Astrocyte (in vitro differentiated cells and primary cell): Measurements from ENCODE around the gene CLEC19A. TPM values are rescaled to one million over a fixed set of nuclear protein-coding genes. Genes with fewer than 3 reads are reported as not detected.

Experiments used
- DNase-seq: peaks from one replicate; pipeline ENCODE4 v3.0.0-alpha.2; 2010; ENCODE audit warnings: low read depth
- FAIRE-seq: peaks from 2 replicates; lab custom pipeline; 2011; peaks lifted over from hg19 to GRCh38; lab: Jason Lieb, UNC
- H2AFZ ChIP-seq: 2 replicates; pipeline ENCODE4 v1.6.0; 2012; ENCODE audit warnings: low read depth, low read length, inconsistent platforms
- H3K27ac ChIP-seq: 2 replicates; pipeline ENCODE4 v1.5.1; 2011; ENCODE audit warnings: low read depth, low read length, inconsistent platforms
- H3K27me3 ChIP-seq: 2 replicates; pipeline ENCODE4 v1.6.0; 2011; ENCODE audit warnings: low read length, inconsistent platforms; ENCODE audit not compliant: insufficient read depth
- H3K36me3 ChIP-seq: 2 replicates; pipeline ENCODE4 v1.5.1; 2011; ENCODE audit warnings: low read length, inconsistent platforms; ENCODE audit not compliant: insufficient read depth
- H3K4me1 ChIP-seq: 2 replicates; pipeline ENCODE4 v1.5.1; 2011; ENCODE audit warnings: low read length, inconsistent platforms; ENCODE audit not compliant: insufficient read depth
- H3K4me2 ChIP-seq: 2 replicates; pipeline ENCODE4 v1.6.0; 2012; ENCODE audit warnings: low read length, inconsistent platforms
- H3K4me3 ChIP-seq: 2 replicates; pipeline ENCODE4 v1.5.1; 2011; ENCODE audit warnings: low read depth, mild to moderate bottlenecking, low read length, inconsistent platforms; ENCODE audit not compliant: insufficient read depth
- H3K79me2 ChIP-seq: 2 replicates; pipeline ENCODE4 v1.6.0; 2012; ENCODE audit warnings: mild to moderate bottlenecking, low read length, inconsistent platforms; ENCODE audit not compliant: insufficient read depth
- H3K9ac ChIP-seq: 2 replicates; pipeline ENCODE4 v1.6.0; 2012; ENCODE audit warnings: mild to moderate bottlenecking, low read length, inconsistent platforms
- H3K9me3 ChIP-seq: 2 replicates; pipeline ENCODE4 v1.5.1; 2012; ENCODE audit warnings: low read depth, mild to moderate bottlenecking, low read length, inconsistent platforms; ENCODE audit not compliant: insufficient read depth
- H4K20me1 ChIP-seq: 2 replicates; pipeline ENCODE4 v1.6.0; 2012; ENCODE audit warnings: low read length, inconsistent platforms; ENCODE audit not compliant: insufficient read depth
- H3K27ac Mint-ChIP-seq: one replicate; pipeline ENCODE4 v1.8.0; 2021; ENCODE audit warnings: mild to moderate bottlenecking, mixed read lengths; ENCODE audit not compliant: unreplicated experiment
- H3K27me3 Mint-ChIP-seq: one replicate; pipeline ENCODE4 v1.8.0; 2021; ENCODE audit warnings: low read depth, mixed read lengths; ENCODE audit not compliant: unreplicated experiment
- H3K36me3 Mint-ChIP-seq: one replicate; pipeline ENCODE4 v1.8.0; 2021; ENCODE audit warnings: low read depth, mixed read lengths; ENCODE audit not compliant: unreplicated experiment
- H3K4me1 Mint-ChIP-seq: one replicate; pipeline ENCODE4 v1.8.0; 2021; ENCODE audit warnings: low read depth, mixed read lengths; ENCODE audit not compliant: unreplicated experiment
- H3K4me3 Mint-ChIP-seq: one replicate; pipeline ENCODE4 v1.8.0; 2021; ENCODE audit warnings: mild to moderate bottlenecking, moderate library complexity, mixed read lengths; ENCODE audit not compliant: unreplicated experiment
- H3K9me3 Mint-ChIP-seq: one replicate; pipeline ENCODE4 v1.8.0; 2021; ENCODE audit warnings: mild to moderate bottlenecking, mixed read lengths; ENCODE audit not compliant: unreplicated experiment
- CTCF ChIP-seq: IDR thresholded peaks from 2 replicates; pipeline ENCODE4 v1.5.1; 2011; ENCODE audit warnings: low read depth, mild to moderate bottlenecking, inconsistent platforms, low read length, moderate library complexity; ENCODE audit not compliant: insufficient read depth
- EZH2 ChIP-seq: IDR thresholded peaks from 2 replicates; pipeline ENCODE4 v1.6.1; 2012; ENCODE audit warnings: mild to moderate bottlenecking, low read length, inconsistent platforms; ENCODE audit not compliant: insufficient read depth
- total RNA-seq: library from RNA; stranded (reverse); gene quantifications from 2 replicates; pipeline ENCODE4 v1.2.1, GENCODE V29; 2021

CLEC19A gene
- total RNA-seq, 1 donor from 2014 or later: not detected

DNA sequence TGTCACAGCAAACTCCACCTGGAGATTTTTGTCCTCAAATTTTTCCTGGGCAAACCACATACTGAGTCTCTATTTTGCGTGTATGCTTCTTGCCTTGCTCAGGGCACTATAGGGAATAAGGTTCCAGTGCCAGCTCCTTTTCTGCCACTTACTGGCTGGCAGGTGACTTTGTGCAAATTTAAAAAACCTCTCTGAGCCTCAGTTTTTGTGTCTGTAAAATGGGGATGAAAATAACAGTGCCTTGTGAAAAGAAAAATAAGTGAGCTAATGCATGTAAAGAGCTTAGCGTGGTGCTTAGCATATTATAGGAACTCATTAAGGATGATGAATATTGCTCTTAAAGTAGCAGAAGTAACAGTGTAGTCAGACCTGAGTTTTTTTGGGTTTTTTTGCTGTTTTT lies 19.9 kb downstream of the CLEC19A start:
- H3K4me2 ChIP-seq: no peak overlapping the region
- no peaks in the 10 kb centered on the region for H3K27me3 ChIP-seq
- Mint-ChIP-seq H3K27ac (no peak overlapping the region), H3K36me3 (no peaks in the 10 kb centered on the region), H3K4me1 (no peaks in the 10 kb centered on the region), H3K9me3 (no peaks in the 10 kb centered on the region), H3K4me3 (no peak overlapping the region), H3K27me3 (peaks cover 12% of the 10 kb centered on the region)
- no peaks in the 10 kb centered on the region for H3K9me3 ChIP-seq
- H2AFZ ChIP-seq: no peak overlapping the region
- no peak for FAIRE-seq
- TF ChIP-seq CTCF (no peak), EZH2 (no peak)
- H3K4me1 ChIP-seq: no peaks in the 10 kb centered on the region
- DNase-seq: no peak
- no peaks in the 10 kb centered on the region for H4K20me1 ChIP-seq
- H3K36me3 ChIP-seq: no peaks in the 10 kb centered on the region
- H3K9ac ChIP-seq: no peak overlapping the region
- H3K79me2 ChIP-seq: no peaks in the 10 kb centered on the region
- H3K4me3 ChIP-seq: no peak overlapping the region
- H3K27ac ChIP-seq: no peak overlapping the region

DNA sequence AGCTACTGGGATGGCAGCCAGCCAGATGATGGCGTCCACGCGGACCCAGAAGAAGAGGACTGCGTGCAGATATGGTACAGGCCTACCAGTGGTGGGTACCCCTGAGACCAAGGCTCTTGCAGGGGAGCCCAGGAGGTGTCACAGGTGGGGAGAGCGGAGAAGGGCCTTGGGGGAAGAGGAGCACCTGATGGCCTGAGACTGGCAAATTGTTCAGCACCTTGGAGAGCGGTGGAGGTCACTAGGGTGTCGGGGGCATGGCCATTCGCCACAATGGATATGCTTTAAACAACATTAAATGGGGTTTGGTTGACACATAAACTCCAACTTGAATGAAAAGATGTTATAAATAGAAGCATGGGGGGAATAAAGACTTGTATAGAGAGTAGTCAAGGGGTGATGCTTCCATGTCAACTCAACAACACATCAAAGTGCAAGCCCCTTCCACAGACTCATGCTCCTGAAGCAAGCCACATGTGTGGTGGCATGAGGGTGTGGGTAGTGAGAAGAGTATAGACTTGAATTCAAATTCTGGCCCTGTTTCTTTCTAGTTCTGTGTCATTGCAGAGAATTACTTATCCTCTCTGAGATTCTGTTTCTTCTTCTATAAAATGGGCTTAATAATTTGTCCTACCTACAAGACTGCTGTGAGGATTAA lies 22.2 kb downstream of the CLEC19A start:
- Histone ChIP-seq H3K27me3 (no peaks in the 10 kb centered on the region), H3K9me3 (no peaks in the 10 kb centered on the region), H3K4me2 (no peak overlapping the region), H3K4me1 (no peaks in the 10 kb centered on the region), H3K36me3 (no peaks in the 10 kb centered on the region), H3K27ac (no peak overlapping the region), H2AFZ (no peak overlapping the region), H3K79me2 (no peaks in the 10 kb centered on the region), H4K20me1 (no peaks in the 10 kb centered on the region), H3K9ac (no peak overlapping the region), H3K4me3 (no peak overlapping the region)
- no peaks in the 10 kb centered on the region for H3K4me1 Mint-ChIP-seq
- FAIRE-seq (no peak), DNase-seq (no peak)
- no peaks in the 10 kb centered on the region for H3K36me3 Mint-ChIP-seq
- H3K4me3 Mint-ChIP-seq: no peak overlapping the region
- no peak overlapping the region for H3K27ac Mint-ChIP-seq
- H3K9me3 Mint-ChIP-seq: peaks cover 3% of the 10 kb centered on the region
- H3K27me3 Mint-ChIP-seq: peaks cover 5% of the 10 kb centered on the region
- TF ChIP-seq EZH2 (no peak), CTCF (no peak)

- Mint-ChIP-seq H3K4me3 (no peak overlapping the region), H3K36me3 (no peaks in the 10 kb centered on the region), H3K27ac (no peak overlapping the region), H3K9me3 (peaks cover 3% of the 10 kb centered on the region), H3K27me3 (peaks cover 5% of the 10 kb centered on the region), H3K4me1 (no peaks in the 10 kb centered on the region)
- Histone ChIP-seq H3K79me2 (no peaks in the 10 kb centered on the region), H3K9ac (no peak overlapping the region), H2AFZ (no peak overlapping the region), H3K27ac (no peak overlapping the region), H3K27me3 (no peaks in the 10 kb centered on the region), H3K4me2 (no peak overlapping the region), H3K9me3 (no peaks in the 10 kb centered on the region), H3K4me3 (no peak overlapping the region), H3K4me1 (no peaks in the 10 kb centered on the region), H4K20me1 (no peaks in the 10 kb centered on the region), H3K36me3 (no peaks in the 10 kb centered on the region)
- no peak for TF ChIP-seq EZH2
- DNase-seq (no peak), FAIRE-seq (no peak)
Measured at GRCh38 chr16:19308392-19308791, 22.9 kb downstream of the CLEC19A start.
